NOMO-1 (cell line): ENCODE results near the gene MEA1.
A peak's percentile ranks its signal among the peaks of the same experiment; 100 is the strongest.

Experiments
- DNase-seq, 2 experiments: peaks; one replicate each; lab custom pipeline; 2025; ENCODE audit not compliant: unreplicated experiment in 2 of 2; lab: John Stamatoyannopoulos, UW

MEA1 gene

DNA sequence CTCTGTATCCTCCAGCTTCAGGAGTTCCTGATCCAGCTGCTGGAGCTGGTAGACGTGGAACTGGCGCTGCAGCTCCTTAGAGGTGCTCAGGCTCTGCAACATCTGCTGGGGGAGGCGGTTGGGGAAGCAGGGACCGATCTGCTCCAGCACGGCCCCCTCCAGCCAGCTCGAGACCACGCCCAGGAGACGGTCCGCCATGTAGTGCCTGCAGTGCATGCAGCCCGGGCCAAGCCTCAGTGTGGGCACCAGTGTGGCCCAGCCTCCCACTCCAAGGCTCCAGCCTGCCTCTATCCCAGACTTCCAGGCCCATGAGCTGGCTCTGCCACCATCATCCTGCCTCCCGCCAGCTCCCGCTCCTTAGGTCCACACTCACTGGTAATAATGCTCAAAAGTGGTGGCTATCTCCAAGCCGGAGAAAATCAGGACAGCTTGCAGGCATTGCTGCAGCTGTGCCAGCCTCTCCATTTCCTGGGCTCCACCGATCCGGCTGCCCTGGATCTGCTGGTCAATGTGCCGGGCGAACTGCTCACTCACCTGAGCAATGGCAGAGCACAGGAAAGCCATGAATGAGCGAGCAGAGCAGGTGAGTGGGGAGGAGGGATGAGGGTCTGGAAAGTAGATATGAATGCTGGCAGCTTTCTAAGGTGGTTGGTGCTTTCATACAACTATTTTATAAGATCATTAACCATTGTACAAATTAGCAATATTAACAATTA, 27.0 kb upstream of the MEA1 start:
- no peak for DNase-seq

DNA sequence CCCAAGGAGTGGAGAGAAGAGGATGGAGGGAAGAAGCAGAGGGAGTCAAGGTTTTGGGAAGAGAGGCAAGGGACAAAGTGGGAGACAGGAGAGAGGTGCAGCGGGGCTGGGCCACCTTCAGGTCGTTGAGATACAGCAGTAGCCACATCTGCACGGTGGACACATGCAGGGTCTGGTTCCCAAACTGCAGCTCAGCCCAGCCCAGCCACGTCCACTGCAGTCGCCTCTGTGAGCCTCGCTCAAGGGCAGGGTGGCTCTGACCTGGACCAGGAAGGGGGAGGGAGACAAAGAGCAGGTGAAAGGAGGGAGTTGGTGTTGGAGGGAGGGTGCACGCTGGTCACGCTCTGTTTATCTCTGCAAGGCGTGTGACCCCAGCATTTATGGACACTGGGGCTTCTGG, 25.0 kb upstream of the MEA1 start:
- no peak for DNase-seq

DNA sequence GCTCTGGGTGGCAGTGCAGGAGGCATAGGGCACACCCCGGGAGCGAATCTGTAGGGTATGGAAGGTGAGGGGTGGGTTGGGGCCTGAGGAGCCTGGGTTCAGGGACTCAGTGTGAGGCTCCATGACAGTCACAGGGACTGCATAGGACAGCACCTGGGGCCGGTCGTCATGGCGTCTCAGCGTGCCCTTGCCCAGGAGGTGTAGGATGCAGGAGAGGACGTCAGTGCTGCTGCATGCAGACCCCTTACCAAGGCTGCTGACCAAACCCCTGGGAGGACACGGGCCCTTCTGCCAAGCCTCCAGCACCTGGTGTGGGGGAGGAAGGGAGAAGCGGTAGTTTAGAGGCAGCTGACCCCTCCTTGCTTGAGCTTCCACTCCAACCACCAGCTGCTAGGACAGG, 24.0 kb upstream of the MEA1 start:
- no peak for DNase-seq

DNA sequence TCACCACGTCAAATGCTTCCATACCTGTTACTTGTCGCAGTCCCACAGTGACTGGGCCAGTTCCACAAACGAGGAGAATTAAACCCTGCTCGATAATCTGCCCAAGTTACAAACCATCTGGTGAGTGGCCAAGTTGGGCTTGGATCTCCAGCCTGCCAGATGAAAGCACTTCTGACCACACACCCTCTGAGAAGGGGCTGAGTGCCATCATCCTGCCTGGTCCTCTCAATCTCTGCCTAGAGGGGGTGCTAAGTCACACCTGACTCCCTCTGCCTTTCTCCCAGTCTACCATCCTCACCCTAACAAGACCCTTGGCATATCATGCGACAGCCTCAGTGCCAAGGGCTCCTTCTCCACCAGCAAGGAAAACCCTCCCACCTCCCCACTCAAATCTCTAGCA, 23.5 kb upstream of the MEA1 start:
- DNase-seq: no peak

DNA sequence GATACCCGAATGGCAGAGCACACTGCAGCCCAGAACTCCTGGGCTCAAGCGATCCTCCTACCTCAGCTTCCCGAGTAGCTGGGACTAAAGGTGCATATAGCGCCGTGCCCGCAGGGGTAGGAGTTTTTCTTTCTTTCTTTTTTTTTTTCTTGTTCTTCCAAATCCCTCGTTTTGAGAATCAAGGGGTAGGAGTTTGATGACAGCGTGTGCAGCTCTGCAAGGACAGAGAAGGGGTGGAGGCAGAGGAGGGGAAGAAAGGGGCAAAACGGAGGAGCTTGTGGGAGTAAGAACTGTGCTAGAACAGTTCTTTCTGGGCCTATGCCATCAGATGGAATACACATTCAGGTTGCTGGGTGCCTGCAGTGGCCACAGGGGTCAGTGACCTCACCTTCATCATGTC, 23.0 kb upstream of the MEA1 start:
- DNase-seq: no peak

DNA sequence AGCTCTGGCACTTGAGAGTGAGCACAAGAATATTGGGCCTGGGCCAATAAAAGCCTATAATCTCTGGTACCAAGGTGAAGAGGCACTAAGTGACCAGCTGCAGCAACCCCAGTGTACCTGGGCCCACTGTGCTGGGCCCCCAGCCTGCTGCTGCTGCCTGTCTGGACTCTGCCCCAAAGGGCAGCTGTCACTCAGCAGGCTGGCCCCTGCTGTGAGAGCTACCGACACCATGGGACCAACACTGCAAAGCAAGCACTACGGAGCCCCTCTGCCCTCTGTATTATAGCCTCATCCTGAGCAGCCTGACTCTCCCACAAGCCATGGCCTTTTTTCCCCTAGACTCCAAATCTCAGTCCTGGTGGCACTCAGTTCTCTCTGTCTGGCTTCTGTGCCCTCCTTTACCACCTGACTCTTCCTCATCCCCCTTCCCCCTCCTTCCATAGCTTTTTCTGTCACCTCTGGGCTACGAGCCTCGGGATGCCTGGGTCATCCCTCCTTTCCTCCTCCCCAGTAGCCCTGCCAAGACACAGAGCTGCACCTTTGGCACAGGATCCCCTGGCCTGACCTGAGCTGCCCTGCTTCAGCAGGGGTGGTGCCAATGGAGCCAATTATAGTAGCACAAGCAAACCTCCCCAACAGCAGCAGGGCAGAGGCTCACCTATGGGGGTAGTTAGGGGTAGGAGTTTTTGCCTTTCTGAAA, 21.9 kb upstream of the MEA1 start:
- no peak for DNase-seq

DNA sequence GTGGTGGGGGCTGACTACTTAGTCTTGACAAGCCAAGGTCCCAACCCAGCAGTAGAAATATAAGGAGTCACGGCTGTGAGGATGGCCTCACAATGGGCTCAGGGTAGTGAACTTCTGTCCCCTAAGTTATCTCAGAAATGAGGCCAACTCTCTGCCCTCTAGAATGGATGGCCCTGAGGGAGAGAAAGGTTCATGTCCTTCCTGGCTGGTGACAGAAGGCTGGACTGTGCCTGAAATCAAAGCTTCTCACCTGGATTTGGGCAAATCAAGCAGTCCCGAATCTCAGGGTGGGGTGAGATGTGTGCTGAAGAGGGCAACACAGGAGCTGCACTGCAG, 20.4 kb upstream of the MEA1 start:
- no peak for DNase-seq

DNA sequence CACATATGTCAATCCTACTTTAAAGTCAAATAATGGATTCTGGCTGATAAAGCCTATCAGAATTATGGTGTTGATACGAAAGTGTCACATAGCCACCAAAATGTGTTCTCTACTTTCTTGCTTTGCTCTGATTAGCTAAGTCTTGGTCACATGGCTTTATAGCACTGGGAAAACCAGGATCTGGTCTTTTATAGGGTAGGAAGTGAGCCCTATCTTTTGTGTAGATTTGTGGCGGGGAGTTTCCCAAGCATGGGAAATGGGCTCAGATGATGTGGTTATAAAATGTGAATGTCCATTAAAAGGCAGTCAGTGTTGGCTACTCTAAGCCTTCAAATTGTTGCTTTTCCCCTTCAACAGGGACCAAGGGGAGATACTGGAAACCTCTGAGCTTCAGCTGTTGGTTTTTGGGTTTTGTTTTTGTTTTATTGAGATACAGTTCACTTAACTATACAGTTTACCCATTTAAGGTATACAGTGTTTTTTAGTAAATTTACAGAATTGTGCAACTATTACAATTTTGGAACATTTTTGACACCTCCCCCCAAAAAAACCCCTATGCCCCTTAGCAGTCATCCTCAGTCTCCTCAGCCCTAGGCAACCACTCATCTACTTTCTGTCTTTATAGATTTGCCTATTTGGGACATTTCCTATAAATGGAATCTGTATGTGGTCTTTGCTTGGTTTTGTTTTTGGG, 19.9 kb upstream of the MEA1 start:
- DNase-seq: no peak

DNA sequence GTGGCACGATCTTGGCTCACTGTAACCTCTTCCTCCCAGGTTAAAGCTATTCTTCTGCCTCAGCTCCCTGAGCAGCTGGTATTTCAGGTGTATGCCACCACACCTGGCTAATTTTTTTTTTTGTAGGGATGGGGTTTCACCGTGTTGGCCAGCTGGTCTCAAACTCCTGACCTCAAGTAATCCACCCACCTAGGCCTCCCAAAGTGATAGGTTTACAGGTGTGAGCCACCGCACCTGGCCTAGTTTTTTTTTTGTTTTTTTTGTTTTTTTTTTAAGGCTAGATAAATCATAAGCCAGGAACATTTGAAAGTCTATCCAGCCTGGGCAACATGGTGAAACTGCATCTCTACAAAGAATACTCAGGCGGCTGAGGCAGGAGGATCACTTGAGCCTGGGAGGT, 18.6 kb upstream of the MEA1 start:
- no peak for DNase-seq

DNA sequence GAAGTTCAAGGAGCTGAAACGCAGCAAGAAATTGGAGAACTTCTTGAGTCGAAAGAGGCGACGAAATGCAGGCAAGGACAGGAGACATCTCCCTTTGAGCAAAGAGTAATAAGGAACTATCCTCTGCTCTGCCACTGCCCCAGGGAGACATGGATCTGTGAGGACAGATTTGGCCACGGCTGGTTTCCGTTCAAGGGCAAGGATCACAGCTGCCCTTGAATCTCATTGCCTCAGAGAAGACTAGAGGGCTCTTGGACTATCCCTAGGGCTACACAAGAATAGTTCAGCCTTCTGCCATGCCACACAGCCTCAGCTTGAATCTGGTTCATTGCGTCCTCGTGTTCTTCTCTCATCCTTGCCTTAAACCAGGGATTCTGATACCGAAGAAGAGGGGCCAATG, 15.4 kb upstream of the MEA1 start:
- no peak for DNase-seq

DNA sequence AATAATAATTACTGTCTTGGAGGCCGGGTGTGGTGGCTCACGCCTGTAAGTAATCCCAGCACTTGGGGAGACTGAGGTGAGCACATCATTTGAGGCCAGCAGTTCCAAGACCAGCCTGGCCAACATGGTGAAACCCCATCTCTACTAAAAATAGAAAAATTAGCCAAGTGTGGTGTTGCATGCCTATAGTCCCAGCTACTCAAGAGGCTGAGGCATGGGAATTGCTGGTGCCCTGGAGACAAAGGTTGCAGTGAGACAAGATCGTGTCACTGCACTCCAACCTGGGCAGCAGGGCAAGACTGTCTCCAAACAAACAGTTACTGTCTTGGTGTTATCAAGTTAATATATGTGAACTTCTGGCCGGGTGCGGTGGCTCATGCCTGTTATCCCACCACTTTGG, 12.6 kb upstream of the MEA1 start:
- no peak for DNase-seq

DNA sequence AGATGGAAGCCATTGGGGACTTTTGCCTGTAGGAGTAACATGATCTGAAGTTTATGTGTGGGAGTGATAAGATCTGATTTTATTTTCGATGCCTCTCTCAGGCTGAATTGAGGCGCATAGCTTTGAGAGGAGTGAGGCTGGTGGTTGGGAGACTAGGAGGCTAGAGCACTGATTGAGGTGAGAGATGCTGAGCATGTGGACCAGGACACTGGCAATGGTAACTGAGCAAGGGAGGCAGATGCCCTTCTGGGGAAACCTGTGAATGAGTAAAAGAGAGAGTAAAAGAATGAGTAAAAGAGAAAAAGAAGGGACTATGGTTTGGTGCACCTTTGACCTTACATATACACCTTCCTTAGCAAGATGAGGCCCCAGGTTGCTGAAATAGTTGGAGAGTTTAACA, 10.7 kb upstream of the MEA1 start:
- no peak for DNase-seq

DNA sequence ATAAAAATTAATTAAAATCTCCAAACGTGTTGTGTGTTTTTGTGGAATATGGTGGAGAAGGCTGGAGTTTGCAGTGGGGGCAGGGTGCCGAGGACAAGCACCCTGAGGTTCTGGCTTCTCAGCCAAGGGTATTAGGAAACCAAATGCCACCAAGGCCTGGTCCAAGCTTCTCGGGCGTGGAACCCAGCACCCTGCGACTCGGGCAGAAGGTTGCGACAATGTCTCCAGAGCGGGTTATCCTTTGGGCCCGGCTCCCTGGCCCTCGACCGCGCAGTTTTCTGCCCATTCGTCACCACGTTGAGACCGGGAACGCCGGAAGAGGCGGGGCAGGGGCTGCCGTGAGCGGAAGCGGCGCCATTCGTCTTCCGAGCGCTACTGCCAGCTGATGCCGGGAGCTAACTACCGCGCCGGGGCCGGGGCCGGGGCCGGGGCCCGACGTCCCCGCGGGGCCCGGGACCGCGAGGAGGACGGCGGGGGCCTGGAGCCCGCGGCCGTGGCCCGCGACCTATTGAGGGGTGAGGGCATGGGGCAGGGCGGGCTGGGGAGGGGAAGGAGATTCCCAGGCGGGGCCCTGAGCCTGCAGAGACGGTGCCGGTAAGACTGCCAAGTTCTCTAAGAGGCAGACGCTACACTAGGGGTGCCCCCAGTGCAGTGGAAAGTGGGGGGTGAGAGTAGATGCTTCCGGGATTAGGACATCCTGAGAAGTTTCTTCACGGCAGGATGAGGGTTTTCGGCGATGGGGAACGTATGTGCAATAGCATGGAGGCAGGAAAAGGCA, 7.7 kb upstream of the MEA1 start, which contains the start of gene RRP36:
Gene RRP36, plus strand, starts transcription at position 354 of the 778 bp plus-strand sequence. Its CDS starts 32 bp downstream, at position 386.
- DNase-seq: peak; percentile 63 to 75

DNA sequence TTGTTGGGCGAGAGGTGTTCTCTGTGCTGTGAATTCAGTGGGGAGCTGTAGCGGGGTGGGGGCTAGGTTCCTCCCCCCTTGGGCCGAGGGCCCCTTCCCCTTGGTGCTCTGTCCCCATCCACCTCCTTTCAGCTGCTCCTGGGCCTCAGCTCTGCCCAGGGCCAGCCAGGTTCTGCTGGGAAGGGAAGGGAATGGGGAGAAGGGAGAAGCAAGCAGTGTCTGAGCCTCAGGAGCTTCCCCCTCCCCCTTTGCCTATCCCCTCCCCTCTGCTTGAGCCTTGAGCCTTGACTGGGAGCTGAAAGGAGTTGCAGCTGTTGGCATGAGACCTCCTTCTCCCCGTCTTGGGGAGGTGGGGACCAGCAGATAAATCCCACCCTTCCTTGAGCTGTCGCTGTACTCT, 7.1 kb upstream of the MEA1 start:
- no peak for DNase-seq

DNA sequence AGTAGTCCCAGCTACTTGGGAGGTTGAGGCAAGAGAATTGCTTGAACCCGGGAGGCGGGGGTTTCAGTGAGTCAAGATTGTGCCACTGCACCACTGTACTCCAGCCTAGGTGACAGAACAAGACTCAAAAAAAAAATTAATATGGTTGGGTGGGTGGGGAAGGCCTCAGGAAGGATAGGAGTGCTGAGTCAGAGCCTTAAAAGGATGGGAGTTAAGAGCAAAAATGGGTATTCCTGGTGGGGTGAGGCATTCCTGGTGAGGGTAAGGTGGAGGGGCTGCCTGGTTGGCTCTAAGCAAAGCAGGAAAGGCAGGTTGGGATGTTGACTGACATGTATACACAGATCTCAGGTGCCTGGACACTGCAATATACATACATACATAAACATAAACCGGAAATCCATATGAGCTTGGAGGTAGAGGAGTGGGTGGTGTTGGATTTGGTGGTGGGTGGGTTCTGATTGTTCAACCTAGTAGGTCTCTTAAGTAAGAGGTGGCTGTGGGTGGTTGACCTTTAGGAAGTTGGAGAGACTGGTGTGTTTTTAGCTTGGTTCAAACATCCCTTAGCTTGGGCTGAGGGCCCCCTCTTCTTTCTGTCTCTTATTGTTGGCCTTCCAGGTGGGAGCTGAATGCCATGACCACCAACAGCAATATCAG, 6.4 kb upstream of the MEA1 start:
- DNase-seq: no peak

DNA sequence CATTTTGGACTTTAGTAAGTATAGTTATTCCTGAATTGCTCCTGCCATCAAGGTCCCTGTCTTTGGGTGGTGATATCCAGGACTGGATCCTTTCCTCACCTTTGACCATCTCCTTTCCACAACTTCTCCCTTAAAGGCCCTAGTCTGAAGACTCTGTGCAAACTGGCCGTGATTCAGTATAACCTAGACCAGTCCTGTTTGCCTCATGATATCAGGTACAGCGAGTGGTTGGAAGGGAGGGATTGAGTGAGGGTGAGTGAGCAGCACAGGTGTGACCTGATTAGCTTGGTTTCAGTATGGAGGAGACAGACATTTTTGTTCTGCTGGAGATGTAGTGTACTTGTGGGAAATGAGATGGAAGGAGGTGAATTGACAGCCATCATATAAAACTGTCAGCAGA, 5.4 kb upstream of the MEA1 start:
- DNase-seq: no peak

DNA sequence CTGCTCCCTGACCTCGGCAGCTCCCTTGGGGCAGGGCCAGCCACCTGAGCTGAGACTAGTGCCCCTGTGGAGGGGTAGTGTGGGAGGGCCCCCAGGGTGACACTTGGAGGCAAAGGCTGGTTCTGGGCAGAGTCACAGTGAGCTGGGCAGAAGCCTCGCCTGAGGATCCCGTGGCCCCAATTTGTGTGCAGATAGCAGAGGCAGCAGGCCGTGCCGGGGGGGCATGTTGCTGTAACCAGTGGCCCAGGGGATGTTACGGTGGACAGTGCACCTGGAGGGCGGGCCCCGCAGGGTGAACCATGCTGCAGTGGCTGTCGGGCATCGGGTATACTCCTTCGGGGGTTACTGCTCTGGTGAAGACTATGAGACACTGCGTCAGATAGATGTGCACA, 3.2 kb upstream of the MEA1 start:
- DNase-seq: no peak

DNA sequence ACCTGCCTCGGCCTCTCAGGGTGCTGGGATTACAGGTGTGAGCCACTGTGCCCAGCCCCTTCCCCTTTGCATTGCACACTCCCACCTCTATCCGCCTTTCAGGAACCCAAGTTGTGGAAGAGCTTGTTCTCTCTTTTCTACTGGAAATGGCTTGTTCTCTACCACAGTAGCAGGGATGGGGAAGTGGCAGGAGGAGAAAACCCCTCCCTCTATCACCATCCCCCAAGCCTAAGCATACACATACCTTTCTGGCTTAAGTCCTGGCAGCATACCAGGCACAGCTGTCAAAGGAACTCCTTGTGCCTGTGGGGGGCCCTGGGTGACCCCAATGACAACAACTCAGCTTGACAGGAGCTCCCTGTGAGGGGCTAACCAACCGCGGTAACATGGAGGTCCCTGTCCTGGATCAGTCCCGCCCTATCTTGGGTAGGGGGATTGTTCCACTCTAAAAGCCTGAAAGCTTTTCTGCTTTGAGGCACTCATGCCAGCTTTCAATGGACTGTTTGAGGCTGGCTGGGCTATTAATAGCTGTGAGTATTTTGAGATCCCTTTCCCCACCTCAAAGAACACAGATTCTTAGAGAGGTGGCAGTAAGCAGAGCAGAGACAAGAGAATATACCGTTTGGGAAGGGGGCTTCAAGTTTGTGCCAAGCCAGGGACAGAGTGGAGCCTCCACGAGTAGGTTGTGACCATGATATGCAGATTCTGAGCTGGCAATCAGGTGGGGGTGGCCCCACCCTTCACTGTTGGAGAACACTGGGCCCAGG, 2.6 kb upstream of the MEA1 start:
- no peak for DNase-seq

DNA sequence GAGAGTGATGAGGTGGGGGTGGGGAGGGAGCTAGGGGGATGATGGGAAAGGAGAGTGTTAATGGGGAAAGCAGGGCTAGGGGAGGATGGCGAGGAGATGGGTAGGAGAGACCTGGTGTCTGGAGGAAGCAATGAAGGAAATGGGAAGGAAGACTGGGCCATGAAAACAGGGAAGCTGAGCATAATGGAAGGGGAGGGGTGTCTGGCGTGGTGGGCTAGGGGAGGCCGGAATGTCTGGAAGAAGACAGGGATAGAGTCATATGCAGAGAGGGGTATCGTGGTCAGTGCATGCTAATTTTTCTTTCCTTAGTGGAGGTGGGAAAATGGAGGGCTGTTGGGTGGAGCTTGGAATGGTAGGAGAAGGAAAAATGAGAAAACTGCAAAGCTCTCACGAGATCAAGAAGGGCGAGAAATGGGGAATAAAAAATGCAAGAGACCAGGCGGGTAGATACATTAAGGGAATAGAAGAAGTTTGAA, 726 bp upstream of the MEA1 start:
- no peak for DNase-seq
